ENCODE data around the gene WDR27.

The WDR27 gene

GRCh38 chr6:169568314-169569087, 133.3 kb downstream of the WDR27 start:
- no peak for TF ChIP-seq CTCF (conservative IDR thresholded peaks at IDR 0.05; ENCODE audit: low read depth, low read length)
- H3K4me3 ChIP-seq (ENCODE audit: low read depth, low read length), result no peak overlapping the region
- no peak for DNase-seq (ENCODE audit: low read depth)

DNA sequence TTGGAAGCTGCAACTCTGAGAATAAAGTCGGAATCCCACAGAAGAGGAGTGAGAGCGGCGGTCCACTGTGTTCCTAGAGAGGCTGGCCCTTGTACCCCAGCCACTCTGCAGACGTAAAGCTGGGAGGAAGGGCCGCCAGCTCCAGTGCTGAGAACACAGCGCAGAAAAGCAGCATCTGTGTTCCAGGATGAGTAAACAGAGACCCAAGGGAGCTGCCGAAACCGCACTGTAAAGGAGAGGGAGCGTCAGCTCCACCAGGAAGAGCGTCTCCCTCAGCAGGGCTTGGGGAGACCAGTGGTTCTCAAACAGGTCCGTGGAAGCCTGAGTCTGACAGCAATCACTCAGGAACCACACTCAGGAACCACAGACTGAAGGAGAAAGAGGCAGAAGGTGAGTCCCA, 134.0 kb downstream of the WDR27 start:
- no peak overlapping the region for H3K4me3 ChIP-seq (ENCODE audit: low read depth, low read length)
- no peak for TF ChIP-seq CTCF (conservative IDR thresholded peaks at IDR 0.05; ENCODE audit: low read depth, low read length)
- DNase-seq (ENCODE audit: low read depth), result no peak

DNA sequence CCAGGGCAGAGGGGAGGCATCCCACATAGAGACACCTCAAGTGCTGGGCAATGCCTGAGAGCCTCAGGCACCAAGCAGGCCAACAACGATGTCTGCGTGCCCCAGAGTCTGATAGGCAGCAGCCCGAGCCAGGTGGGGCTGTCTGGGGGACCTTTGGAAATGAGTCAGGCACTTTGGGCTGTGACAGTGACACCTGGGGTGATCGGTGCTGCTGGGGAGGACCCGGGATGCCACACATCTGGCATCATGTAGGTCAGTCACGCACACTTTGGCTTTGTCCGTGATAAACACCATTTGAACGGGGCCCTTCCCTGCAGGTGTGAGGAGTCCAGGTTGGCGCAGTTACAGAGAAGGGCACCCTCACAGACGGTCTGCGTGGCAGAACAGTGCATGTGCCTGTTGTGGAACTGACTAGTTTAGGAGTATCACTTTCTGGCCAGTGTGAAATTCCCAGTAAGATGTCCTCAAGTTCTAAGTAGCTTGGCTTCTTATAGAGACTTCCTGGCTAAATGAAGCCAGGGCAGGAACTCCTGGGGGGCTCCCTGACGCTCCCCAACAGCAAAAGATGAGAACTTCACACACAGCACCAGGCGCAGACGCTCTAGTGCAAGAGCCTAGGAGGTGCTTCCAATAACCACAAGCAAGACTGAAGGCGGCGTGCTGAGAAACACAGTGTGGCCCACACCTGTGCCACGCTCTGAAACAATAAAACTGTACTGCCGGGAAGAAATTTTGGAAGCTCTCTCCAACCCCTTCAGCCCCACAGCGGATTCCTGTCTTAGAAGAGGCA, 134.7 kb downstream of the WDR27 start:
- no peak overlapping the region for H3K4me3 ChIP-seq (ENCODE audit: low read depth, low read length)
- TF ChIP-seq CTCF (conservative IDR thresholded peaks at IDR 0.05; ENCODE audit: low read depth, low read length), result no peak
- no peak for DNase-seq (ENCODE audit: low read depth)

DNA sequence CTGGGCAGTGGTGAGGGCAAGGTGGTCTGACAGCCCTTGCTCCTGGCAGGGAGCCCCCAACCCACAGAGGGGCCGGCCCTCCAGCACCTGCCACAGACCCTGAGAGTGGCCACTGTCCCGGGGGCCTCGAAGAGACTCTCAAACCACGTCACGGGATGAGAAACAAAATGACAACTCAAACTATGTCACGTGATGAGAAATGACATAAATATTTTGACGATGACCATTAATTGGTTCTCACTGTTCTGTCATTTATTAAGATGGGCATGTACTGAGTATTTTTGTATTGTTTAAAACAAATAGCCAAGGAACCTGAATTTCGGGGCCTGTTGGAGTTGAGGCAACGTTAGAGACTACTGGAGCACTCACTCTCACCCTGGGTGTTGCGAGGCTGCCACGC, 135.5 kb downstream of the WDR27 start:
- H3K4me3 ChIP-seq (ENCODE audit: low read depth, low read length), result no peak overlapping the region
- DNase-seq (ENCODE audit: low read depth), result no peak
- no peak for TF ChIP-seq CTCF (conservative IDR thresholded peaks at IDR 0.05; ENCODE audit: low read depth, low read length)

DNA sequence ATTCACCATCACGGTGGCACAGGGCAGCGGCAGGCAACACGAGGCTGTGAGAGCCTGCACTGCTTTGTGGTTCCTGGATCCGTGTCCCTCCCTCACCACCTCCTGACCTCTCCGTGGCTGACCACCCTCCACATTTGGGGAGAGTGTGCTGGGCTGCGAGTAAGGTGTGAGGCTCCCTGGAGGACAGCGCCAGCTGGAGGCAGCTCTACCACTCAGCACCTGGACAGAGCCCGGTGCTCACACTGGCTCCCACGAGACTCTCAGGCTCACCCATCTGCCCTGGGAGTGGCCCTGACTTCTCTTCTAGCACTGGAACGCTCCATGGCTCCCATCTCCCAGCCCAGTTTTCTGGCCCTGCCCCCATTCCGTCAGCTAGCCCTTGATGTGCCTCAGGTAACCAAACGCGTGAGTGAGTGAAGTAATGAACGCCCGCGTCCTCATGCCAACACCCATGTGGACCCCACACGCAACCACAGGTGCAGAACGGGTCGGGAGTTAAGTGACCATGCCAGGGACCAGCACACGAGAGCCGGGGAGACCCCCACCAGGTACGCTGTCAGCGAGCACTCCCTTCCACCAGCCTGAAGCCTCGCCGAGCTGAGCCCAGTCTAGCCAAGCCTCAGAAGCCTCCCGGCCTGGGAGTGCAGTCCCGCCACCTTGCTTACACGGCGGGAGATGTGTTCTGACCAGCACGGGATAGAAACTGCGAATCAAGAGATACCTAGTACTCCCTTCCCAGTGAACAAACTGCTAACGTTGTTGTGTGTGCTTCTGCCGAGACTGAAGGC, 137.2 kb downstream of the WDR27 start:
- no peak for TF ChIP-seq CTCF (conservative IDR thresholded peaks at IDR 0.05; ENCODE audit: low read depth, low read length)
- H3K4me3 ChIP-seq (ENCODE audit: low read depth, low read length), result no peak overlapping the region
- no peak for DNase-seq (ENCODE audit: low read depth)

DNA sequence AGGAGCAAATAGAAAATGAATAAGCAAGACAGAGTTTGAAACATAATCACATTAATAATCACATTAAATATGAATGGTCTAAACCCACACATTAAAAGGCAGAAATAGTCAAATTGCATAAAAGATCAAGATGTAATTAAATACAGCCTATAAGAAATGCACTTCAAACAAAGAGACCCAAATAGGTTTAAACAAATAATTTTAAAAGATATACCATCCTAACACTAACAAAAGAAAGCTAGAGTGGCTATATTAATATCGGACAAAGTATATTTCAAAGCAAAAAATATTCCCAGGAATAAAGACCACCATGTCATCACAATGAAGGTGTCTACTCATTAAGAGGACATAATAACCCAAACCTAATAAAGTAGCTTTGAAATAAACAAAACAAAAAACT, 140.2 kb downstream of the WDR27 start:
- TF ChIP-seq CTCF (conservative IDR thresholded peaks at IDR 0.05; ENCODE audit: low read depth, low read length), result no peak
- H3K4me3 ChIP-seq (ENCODE audit: low read depth, low read length), result no peak overlapping the region
- DNase-seq (ENCODE audit: low read depth), result no peak
